Testis (tissue), 2 donors: ENCODE results near the gene IGSF8.

Experiments
- POLR2A ChIP-seq: fragments of 450-650 bp; IDR thresholded peaks from one replicate; pipeline ENCODE4 v1.6.1; 2017; ENCODE audit warnings: antibody characterized with exemption, mild to moderate bottlenecking, moderate library complexity
- TF ChIP-seq, protein P1 (sequence below), 3 experiments: fragments of 450-650 bp in 2 of 3; fragments of 200-600 bp in 1 of 3; sonication (generic) in 1 of 3; IDR thresholded peaks; one replicate each; pipeline ENCODE4 v1.5.1; 2016 to 2019; ENCODE audit warnings: antibody characterized with exemption in 3 of 3, mild to moderate bottlenecking in 2 of 3, moderate library complexity in 1 of 3

- TF ChIP-seq, protein P1, sequence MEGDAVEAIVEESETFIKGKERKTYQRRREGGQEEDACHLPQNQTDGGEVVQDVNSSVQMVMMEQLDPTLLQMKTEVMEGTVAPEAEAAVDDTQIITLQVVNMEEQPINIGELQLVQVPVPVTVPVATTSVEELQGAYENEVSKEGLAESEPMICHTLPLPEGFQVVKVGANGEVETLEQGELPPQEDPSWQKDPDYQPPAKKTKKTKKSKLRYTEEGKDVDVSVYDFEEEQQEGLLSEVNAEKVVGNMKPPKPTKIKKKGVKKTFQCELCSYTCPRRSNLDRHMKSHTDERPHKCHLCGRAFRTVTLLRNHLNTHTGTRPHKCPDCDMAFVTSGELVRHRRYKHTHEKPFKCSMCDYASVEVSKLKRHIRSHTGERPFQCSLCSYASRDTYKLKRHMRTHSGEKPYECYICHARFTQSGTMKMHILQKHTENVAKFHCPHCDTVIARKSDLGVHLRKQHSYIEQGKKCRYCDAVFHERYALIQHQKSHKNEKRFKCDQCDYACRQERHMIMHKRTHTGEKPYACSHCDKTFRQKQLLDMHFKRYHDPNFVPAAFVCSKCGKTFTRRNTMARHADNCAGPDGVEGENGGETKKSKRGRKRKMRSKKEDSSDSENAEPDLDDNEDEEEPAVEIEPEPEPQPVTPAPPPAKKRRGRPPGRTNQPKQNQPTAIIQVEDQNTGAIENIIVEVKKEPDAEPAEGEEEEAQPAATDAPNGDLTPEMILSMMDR (IDR thresholded peaks at IDR 0.05) = peak in 2 of 3 experiments; percentile 47 to 53
- TF ChIP-seq POLR2A = no peak
Measured at GRCh38 chr1:160108888-160109662, 10.7 kb upstream of the IGSF8 start.
